Glomerular endothelial cell (primary cell): ENCODE data around the gene CUL7. TPM values are rescaled to one million over a fixed set of nuclear protein-coding genes. Genes with fewer than 3 reads are reported as not detected.
A peak's percentile ranks its signal among the peaks of the same experiment; 100 is the strongest.
"Not testable (repeated sequence)": the region's sequence is repeated elsewhere in the genome, so short reads cannot be mapped to it uniquely, and the experiment has no call there.

Experiments
- DNase-seq: peaks from one replicate; pipeline ENCODE4 v3.0.0-alpha.2; 2011; ENCODE audit warnings: low read depth, low spot score; ENCODE audit errors: extremely low read depth
- total RNA-seq: library from RNA; depleted of rRNA; stranded (reverse); fragments of >200 nt; gene quantifications from 2 replicates; pipeline ENCODE4 v1.2.3, GENCODE V29; 2015

The CUL7 gene
- 26.6 and 31.9 TPM in 2 replicates for total RNA-seq

GRCh38 chr6:43053545-43054205 is at the start of gene CUL7:
Gene CUL7, minus strand, starts transcription at chr6:43053851. Its CDS starts 1,063 bp downstream, at chr6:43052788.
- DNase-seq: peak; percentile 60

GRCh38 chr6:43101497-43101896 is 47.8 kb upstream of the CUL7 start:
- DNase-seq: no peak

- DNase-seq: no peak
Measured at GRCh38 chr6:43097502-43097901, 43.9 kb upstream of the CUL7 start.

GRCh38 chr6:43097098-43097489 is 43.4 kb upstream of the CUL7 start:
- DNase-seq: no peak

- no peak for DNase-seq
Measured at GRCh38 chr6:43096451-43097097, 42.9 kb upstream of the CUL7 start.

- DNase-seq: no peak
Measured at GRCh38 chr6:43095939-43096338, 42.3 kb upstream of the CUL7 start.

- DNase-seq: no peak
Measured at GRCh38 chr6:43093436-43094289, 40.0 kb upstream of the CUL7 start.

- DNase-seq: no peak
Measured at GRCh38 chr6:43092635-43093034, 39.0 kb upstream of the CUL7 start.

- DNase-seq: no peak
Measured at GRCh38 chr6:43091436-43091991, 37.9 kb upstream of the CUL7 start.

- no peak for DNase-seq
Measured at GRCh38 chr6:43091020-43091419, 37.4 kb upstream of the CUL7 start.

- no peak for DNase-seq
Measured at GRCh38 chr6:43090559-43090956, 36.9 kb upstream of the CUL7 start.

- DNase-seq: no peak
Measured at GRCh38 chr6:43089874-43090558, 36.4 kb upstream of the CUL7 start.

GRCh38 chr6:43089467-43089866 is 35.8 kb upstream of the CUL7 start:
- DNase-seq: no peak

- no peak for DNase-seq
Measured at GRCh38 chr6:43088654-43089056, 35.0 kb upstream of the CUL7 start.

- DNase-seq: no peak
Measured at GRCh38 chr6:43086022-43086658, 32.5 kb upstream of the CUL7 start.

- DNase-seq: no peak
Measured at GRCh38 chr6:43082806-43083655, 29.4 kb upstream of the CUL7 start.

- DNase-seq: not testable (repeated sequence)
Measured at GRCh38 chr6:43081922-43082321, 28.3 kb upstream of the CUL7 start.

- DNase-seq: no peak
Measured at GRCh38 chr6:43081043-43081442, 27.4 kb upstream of the CUL7 start.

GRCh38 chr6:43078691-43079090 is 25.0 kb upstream of the CUL7 start:
- no peak for DNase-seq
